GM21723 (cell line): ENCODE data around the gene DMTF1.

Source experiments
- ATAC-seq: cut with Tn5 transposase; IDR thresholded peaks from one replicate; pipeline ENCODE4 v1.9.1; 2021; ENCODE audit warnings: mild to moderate bottlenecking, moderate library complexity; ENCODE audit not compliant: unreplicated experiment

The DMTF1 gene

GRCh38 chr7:87146740-87147386 lies 5.4 kb upstream of the DMTF1 start:
- ATAC-seq = no peak

- ATAC-seq = no peak
Observed at GRCh38 chr7:87147500-87147899, 4.8 kb upstream of the DMTF1 start.

- ATAC-seq = no peak
Observed at GRCh38 chr7:87148332-87148955, 3.8 kb upstream of the DMTF1 start.

GRCh38 chr7:87151002-87151728 lies 1.1 kb upstream of the DMTF1 start:
- no peak for ATAC-seq

DNA sequence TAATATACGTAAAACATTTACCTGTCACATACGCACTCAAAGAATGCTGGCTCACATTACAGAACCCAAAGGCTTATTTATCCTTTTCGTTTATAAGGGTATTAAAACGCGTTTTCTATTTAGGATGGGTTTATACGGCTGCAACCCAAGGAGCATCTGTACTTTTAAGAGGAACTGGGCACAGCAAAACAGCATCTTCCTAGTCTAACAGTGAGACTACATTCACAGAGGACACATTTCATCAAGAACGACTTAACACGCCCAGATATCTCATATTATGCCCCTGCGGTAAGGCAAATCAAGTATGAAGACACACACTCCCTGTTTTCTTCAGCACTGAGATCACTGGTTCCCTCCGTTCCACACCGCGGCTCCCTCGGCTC lies 533 bp upstream of the DMTF1 start:
- peak; percentile 37 for ATAC-seq

DNA sequence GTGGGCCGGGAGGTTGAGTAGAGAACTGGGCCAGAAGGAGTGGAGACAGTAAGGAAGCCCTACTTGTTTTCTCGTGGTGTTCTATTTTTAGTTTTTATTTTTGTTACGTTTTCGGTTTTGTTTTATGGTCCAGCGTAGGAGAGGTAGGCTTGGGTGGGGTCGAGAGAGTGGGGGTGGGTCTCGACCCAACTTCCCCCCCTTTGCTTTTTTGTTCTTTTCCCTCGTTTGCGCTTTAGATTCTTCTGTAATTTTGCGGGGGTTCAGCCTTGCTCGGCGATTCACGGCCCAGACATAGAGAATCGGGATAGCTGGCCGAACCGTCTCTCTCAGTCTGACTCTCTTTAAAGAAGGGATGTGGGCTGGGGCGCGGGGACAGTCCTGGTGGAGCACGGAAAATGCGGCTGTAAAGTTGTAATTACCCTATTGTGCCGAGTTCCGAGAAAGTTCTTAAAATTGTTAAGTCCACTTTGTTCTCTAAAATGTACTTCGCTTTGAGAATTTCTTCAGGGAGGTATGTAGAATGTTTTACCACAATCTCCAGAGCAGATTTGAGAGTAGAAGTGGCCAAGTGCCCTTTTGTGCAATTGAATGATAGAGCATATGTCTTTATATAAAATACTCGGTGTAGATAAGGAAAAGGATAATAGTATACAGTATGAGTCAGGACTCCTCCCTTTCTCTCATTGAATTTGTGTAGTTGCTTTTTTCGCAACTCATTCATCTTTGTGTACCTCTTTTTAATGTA lies 816 bp downstream of the DMTF1 start:
- ATAC-seq = peak; percentile 21

- no peak for ATAC-seq
Observed at GRCh38 chr7:87154166-87154565, 1.9 kb downstream of the DMTF1 start.

DNA sequence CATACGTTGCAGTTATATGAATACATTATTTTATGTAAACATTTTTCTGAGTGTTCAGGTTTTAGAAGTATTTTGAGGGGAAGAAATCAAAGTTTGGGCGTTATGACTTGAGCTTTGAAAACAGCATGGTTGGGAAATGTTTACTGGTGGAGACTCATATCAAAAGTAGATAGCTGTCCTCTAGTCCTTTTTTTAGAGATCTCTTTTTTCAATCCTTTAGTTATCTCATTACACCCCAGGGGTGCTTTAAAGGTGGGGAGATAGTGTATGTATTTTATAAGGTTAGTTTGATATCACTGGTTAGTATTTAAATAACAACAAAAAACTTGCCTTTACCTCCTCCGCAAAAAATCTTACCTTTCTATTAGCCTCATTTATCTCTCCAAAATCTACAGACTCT lies 2.3 kb downstream of the DMTF1 start:
- ATAC-seq = no peak

- no peak for ATAC-seq
Observed at GRCh38 chr7:87155788-87156187, 3.5 kb downstream of the DMTF1 start.

DNA sequence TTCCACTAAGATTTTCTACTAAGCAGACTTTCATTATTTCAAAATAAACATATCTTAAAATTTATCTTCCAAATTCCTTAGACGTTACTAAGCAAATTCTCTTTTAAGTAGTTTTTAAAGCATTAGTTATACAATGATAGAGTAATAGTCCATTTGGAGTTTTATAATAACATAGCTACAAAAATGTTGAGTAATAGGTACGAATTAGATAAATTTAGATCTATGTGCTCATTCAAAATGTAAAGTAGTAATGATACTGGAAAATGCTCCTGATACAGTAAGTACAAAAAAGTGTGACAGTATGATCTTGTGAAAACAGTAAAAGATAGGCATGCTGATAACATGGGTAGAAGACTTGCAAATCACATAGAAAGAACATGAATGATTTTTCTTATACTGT lies 4.5 kb downstream of the DMTF1 start:
- ATAC-seq = no peak

GRCh38 chr7:87159538-87159937 lies 7.3 kb downstream of the DMTF1 start:
- no peak for ATAC-seq

DNA sequence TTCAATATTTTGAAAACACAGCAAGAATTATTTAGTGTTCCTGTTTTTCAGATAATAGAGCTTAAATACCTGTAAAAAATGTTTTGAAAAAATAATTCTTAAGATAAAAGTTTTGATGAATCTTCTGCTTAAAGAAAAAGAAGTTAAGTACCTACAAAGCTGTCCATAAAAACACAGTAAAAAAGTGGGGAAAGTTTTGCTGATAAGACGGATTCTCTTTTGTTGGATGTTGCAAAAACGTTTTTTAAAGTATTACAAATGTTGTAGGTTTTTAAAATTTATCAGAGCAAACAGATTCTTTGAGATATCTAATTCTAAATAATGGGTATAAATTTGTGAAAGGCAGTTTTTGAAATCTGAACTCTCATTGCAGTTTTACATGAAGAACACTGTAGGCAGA lies 12.2 kb downstream of the DMTF1 start:
- ATAC-seq = no peak

DNA sequence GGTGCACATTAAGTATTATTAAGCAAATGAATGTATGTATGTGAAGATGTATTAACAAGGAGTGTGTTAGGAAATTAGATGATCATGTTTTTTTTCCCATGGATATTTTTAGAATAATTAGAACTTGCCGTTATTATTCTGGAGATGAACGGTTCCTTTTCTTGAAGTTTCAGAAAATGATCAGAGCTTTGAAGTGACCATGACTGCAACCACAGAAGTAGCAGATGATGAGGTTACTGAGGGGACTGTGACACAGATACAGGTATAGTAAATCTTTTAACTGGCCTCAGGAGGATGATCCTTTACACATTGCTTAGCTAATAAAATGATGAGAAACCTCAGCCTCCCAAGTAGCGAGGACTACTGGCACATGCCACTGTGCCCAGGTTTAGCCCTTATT lies 18.6 kb downstream of the DMTF1 start:
- ATAC-seq = no peak

DNA sequence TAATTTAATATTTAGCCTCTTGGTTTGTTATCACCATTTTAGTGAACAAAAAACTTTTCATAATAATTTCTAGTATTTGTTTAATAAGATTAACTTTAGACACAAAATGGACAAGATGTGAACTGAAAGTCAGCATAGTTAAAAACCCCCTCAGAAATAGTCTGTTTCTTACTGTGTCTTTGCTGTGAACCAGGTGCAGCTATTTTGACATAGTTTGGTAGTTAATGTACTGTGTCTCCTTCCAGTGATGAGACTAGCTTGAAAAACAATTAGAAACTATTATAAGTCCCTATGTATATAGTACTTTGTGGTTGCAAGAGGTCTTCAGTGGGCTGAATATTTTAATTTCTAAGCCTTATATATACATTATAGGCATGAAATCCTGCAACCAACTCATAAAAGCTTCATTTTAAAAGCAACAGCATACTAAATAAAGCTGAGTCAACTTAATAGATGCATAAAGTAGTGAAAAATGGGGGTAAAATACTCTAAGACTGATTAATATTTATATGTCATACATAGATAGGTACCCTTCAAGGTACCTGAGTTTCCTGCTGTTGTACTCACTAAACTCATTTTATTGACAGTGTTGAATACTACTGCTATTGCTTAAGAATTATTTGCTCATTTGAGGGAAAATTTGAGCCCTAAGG lies 19.2 kb downstream of the DMTF1 start:
- ATAC-seq = no peak

GRCh38 chr7:87173471-87173870 lies 21.2 kb downstream of the DMTF1 start:
- ATAC-seq = no peak

- ATAC-seq = no peak
Observed at GRCh38 chr7:87178320-87178719, 26.1 kb downstream of the DMTF1 start.

DNA sequence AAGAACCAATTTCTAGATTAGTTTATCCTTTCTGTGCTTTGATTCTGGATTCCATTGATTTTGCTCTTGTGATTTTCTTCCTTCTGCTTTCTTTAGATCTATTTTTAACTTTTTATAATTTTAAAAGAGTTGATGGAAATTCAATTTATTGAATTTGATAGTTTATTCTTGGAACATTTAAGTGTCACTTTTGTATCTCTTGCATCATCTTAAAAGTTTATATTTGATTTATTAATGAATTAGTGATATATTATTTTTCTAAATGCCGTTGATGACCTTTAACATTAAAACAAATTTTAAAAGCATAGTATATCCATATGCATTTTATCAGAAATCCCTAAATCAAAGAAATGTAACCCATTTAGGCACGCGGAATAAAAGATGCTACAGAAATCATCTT lies 26.9 kb downstream of the DMTF1 start:
- ATAC-seq = no peak

DNA sequence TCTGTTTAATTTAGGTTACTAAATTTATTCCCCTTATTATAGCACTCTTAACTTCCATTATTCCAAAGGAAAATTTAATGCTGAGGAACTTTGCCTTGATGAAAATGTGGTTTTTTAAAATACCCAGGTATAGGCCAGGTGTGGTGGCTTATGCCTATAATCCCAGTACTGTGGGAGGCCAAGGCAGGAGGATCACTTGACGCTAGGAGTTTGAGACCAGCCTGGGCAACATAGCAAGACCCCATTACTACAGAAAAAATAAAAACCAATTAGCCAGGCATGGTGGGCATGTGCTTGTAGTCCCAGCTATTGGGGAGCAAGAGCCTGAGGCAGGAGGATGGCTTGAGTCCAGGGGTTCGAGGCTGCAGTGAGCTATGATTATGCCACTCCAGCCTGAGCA lies 34.9 kb downstream of the DMTF1 start:
- no peak for ATAC-seq

DNA sequence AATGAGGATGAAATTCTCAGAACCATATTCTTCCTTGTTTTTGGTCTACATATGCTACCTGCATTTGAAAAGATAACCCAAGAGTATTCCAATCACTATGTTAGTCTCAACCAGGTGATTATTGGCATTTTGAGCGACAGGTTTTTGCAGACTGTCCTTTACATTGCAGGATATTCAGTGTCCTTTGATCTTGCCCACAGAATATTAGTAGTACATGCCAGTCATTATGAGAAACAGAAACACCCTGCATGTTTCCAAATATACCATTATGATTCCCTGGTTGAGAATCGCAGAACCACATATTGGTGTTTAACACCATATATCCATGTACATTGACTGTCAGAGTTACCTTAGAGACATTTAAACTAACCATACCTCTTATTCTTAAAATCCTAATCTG lies 36.7 kb downstream of the DMTF1 start:
- no peak for ATAC-seq

DNA sequence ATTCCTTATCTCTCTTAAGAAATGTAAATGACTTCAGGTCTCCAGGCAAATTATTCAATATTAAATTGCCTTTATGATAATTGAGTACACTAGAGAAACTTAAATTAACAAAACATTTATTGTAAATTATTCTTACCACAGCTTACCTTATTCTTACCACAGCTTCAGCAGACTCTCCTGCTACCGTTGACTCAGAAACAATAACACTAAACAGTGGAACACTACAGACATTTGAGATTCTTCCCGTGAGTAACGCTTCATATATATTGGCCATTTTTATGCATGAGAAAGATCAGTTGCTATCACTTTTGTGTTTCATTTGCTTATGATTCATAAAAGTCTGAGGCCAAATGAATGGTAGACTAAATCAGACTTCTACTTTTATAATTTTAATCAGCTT lies 38.5 kb downstream of the DMTF1 start:
- ATAC-seq = no peak

DNA sequence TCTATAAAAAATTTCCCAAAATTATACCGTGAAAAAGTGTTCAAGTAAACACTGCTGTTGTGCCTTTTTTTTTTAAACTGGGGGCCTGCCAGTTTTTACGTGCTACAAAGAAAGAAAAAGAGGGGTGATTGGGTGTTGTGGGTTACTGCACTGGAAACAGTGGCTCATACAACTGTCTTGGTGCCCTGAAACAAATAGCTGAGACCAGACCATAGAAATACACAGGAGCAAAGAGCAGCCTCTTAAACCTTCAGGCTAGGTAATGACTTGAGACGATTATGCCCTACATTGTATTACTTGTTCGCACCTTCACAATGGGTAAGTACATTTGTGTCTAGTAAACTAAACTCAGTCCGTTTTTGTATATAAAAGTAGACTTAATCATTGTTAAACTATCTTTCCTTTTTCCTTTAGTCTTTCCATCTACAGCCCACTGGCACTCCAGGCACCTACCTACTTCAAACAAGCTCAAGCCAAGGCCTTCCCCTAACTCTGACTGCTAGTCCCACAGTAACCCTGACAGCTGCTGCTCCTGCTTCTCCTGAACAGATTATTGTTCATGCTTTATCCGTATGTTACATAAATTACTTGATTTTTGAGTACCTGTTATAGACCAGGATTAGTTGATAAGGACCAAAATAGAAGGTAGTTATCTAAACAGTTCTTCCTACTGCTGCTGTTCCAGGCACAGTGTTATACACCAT lies 40.7 kb downstream of the DMTF1 start:
- ATAC-seq = no peak
